AG09309 (cell line): ENCODE measurements around the gene NPRL2.

Experiments
- DNase-seq: peaks from one replicate; pipeline ENCODE4 v3.0.0-alpha.2; 2010; ENCODE audit warnings: low read depth
- H3K4me3 ChIP-seq: 2 replicates; pipeline ENCODE4 v1.5.1; 2011; ENCODE audit warnings: mild to moderate bottlenecking, low read depth, low read length, moderate library complexity; ENCODE audit not compliant: control insufficient read depth
- TF ChIP-seq, protein P1 (sequence below): IDR thresholded peaks from 2 replicates; pipeline ENCODE4 v1.5.1; 2011; ENCODE audit warnings: mild to moderate bottlenecking, low read depth, low read length, inconsistent platforms; ENCODE audit not compliant: insufficient read depth, control insufficient read depth; ENCODE audit errors: missing control alignments

The NPRL2 gene

DNA sequence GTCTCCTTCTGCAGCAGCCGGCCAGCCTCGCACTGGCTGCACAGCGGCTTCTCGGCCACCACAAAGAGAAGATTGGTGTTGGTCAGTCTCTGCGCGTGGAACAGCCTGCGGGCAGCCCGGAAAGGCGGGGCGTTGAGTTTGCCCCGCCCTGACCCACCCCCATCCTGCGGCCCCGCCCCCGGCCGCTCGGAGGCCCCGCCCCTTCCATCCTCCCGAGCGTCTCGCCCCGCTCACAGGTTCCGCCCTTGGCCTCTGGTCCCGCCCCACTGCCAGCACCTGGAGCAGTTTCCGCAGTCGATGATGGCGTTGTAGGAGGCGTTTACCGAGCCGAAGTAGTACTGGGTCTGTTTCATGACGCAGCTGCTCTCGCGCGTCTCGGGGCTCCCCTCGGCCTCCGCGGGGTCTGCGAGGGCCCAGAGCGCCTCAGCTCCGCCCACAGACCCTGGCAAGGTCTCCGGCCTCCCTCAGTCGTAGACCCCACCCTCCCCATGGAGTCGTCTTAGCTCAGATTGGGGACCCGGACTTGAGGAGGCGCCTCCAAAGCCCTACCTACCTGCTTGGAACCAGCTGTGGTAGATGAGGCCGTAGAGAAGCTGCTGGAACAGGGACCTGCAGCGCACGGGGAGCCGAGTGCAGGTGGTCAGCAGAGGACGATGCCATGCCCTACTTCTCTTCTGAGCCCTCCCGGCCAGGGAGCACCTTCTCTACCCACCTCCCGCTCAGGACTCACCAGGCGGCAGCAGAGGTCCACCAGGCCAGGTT, 14.7 kb upstream of the NPRL2 start:
- TF ChIP-seq, protein P1, sequence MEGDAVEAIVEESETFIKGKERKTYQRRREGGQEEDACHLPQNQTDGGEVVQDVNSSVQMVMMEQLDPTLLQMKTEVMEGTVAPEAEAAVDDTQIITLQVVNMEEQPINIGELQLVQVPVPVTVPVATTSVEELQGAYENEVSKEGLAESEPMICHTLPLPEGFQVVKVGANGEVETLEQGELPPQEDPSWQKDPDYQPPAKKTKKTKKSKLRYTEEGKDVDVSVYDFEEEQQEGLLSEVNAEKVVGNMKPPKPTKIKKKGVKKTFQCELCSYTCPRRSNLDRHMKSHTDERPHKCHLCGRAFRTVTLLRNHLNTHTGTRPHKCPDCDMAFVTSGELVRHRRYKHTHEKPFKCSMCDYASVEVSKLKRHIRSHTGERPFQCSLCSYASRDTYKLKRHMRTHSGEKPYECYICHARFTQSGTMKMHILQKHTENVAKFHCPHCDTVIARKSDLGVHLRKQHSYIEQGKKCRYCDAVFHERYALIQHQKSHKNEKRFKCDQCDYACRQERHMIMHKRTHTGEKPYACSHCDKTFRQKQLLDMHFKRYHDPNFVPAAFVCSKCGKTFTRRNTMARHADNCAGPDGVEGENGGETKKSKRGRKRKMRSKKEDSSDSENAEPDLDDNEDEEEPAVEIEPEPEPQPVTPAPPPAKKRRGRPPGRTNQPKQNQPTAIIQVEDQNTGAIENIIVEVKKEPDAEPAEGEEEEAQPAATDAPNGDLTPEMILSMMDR, result no peak
- no peak for DNase-seq
- peak overlapping the region; percentile 38 for H3K4me3 ChIP-seq

DNA sequence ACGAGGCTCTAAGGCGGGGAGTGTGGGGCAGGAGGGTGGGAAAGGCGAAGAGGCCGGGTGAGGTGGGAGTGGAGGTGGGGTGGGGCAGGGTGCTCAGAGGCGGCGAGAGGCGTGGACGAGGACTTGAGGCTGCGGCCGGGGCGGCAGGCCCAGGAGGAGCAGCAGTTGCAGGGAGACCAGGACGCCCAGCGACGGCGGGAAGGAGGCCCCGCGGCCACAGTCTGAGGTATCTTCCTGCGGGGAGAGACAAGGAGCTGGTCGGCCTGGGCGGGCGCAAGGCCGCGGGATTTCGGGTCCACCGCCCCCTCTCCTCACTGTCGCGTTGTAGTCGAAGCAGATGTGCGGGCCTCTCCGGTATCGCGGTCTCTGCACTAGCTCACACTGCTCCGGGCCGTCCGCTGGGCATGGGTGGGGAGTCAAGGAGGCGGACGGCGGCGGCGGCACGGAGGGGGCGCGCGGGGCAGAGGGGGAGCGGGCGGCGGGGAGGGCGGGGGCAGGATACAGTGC, 14.1 kb upstream of the NPRL2 start:
- DNase-seq, result no peak
- peak overlapping the region; percentile 38 for H3K4me3 ChIP-seq
- TF ChIP-seq, protein P1, result no peak

DNA sequence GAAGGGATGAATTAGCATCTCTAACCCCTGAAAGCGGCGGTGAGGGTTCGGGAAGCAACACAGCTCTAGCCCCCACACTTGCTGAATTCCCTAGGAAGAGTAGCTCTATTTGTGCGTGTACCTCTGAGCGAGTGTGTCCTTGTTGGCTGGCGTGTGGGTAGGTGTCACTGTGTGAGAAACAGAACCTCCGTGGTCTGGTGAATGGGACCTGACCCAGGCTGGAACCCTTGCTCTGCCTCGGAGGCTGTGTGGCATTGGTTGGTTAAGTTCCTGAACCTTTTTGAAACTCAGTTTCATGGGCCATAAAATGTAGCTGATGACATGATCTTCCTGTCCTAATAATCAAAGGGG, 9.2 kb upstream of the NPRL2 start:
- no peak for DNase-seq
- TF ChIP-seq, protein P1, result no peak
- H3K4me3 ChIP-seq, result peak overlapping the region; percentile 8

DNA sequence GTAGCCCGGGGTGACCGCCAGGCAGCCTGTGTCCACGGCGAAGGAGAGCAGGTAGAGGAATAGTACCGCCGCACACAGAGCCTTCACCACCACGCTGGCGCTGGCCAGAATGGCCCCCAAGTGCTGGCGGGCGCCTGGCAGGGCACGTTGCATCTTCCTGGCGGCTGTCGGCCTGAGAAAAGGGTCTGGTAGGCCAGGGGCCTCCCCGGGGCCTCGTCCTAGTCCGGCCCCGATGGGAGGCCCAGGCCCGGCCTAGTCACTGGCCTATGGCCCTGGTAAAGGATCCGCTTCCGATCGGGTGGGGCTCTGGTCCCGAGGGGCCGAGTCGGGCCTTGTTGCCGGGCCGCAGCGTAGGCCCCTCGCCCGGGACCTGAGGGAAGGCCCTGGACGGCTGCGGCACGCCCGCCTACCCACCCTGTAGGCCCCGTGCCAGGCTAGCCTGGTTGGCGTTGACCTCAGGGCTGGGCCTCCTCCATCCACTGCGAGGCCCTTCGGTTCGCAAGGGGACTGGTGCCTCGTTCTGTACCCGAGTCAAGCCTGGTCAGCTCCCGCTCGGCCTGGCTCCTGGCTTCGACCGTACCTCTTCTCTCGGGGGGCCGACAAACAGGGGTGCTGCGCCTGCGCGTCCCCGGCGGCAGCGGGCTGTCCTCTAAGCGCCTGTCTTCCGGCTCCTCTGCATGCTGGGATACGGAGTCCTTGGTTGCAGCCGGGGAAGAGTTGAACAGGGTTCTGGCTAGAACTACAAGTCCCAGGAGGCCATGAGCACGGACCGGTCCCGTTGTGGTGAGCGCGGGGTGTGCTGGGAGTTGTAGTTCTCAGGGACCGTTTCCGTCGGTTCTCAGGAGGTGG, 8.6 kb upstream of the NPRL2 start, which contains the start of gene TMEM115:
TMEM115 (minus strand) TSS at position 611 of the 849 bp plus-strand sequence; CDS start at position 153, 458 bp downstream.
- TF ChIP-seq, protein P1, result no peak
- DNase-seq, result peak; percentile 96
- peak within 1 kb of the TSS; percentile 64 for H3K4me3 ChIP-seq

GRCh38 chr3:50358355-50358910, 7.9 kb upstream of the NPRL2 start:
- peak overlapping the region; percentile 64 for H3K4me3 ChIP-seq
- TF ChIP-seq, protein P1, result no peak
- DNase-seq, result no peak

DNA sequence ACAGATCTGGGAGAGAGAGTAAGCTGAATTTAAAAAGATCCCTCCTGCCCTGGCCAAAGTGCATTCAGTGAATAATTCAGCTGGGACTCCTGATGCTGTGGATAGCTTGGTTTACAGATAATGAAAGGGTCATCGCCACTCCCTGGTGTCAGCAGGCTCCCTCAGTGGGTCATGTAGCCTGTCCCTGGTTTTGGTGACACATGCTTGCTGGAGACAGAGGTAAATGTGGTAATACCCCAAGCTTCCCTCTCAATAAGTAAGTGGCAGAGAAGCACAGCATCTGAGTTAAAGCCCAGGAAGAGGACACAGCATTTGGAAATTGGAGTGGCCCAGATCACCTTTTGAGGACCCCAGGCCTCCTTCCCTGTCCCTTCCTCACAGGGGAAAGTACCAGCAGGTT, 6.9 kb upstream of the NPRL2 start:
- H3K4me3 ChIP-seq, result peak overlapping the region; percentile 64
- TF ChIP-seq, protein P1, result no peak
- no peak for DNase-seq
